LNCAP (cell line): ENCODE measurements around the gene HLA-DMB.
A peak's percentile ranks its signal among the peaks of the same experiment; 100 is the strongest.

Source experiments
- TF ChIP-seq, protein P1 (sequence below): fragments of 450-650 bp; IDR thresholded peaks from 2 replicates; pipeline ENCODE4 v1.5.1; 2017; ENCODE audit warnings: mild to moderate bottlenecking

Gene HLA-DMB

DNA sequence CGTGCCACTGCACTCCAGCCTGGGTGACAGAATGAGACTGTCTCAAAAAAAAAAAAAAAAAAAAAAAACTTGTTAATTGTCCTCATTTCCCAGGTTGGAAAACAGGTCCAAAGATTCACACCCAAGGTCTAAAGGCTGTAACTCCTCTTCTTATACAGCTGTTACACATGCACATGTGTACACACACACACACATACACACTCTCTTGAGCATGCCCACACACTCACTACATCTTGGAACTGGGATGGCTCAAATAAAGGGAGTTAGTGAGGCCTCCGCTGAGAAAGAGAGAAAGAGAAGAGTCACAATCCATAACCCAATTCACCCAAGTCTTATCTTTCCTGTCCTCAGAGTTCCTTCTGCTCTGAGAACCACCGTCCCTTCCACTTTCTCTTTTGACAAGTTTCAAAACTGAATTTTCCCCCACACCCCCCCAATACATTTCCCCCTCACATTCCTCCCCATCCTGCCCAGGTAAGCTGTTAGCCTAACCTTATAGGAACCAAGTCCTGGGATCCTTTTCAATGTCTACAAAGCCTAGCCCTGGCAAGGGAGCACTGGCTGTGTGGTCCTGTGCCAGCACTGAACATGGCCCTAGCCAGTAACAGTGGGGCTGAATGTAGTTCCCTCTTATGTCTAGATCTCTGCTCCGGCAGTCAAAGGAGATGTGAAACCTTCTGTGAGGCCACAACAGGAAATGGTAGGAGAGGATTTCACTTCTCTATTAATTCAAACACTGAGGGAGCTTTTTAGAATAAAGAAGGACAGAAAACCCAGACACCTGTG, 3.2 kb upstream of the HLA-DMB start:
- TF ChIP-seq, protein P1, sequence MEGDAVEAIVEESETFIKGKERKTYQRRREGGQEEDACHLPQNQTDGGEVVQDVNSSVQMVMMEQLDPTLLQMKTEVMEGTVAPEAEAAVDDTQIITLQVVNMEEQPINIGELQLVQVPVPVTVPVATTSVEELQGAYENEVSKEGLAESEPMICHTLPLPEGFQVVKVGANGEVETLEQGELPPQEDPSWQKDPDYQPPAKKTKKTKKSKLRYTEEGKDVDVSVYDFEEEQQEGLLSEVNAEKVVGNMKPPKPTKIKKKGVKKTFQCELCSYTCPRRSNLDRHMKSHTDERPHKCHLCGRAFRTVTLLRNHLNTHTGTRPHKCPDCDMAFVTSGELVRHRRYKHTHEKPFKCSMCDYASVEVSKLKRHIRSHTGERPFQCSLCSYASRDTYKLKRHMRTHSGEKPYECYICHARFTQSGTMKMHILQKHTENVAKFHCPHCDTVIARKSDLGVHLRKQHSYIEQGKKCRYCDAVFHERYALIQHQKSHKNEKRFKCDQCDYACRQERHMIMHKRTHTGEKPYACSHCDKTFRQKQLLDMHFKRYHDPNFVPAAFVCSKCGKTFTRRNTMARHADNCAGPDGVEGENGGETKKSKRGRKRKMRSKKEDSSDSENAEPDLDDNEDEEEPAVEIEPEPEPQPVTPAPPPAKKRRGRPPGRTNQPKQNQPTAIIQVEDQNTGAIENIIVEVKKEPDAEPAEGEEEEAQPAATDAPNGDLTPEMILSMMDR = no peak

DNA sequence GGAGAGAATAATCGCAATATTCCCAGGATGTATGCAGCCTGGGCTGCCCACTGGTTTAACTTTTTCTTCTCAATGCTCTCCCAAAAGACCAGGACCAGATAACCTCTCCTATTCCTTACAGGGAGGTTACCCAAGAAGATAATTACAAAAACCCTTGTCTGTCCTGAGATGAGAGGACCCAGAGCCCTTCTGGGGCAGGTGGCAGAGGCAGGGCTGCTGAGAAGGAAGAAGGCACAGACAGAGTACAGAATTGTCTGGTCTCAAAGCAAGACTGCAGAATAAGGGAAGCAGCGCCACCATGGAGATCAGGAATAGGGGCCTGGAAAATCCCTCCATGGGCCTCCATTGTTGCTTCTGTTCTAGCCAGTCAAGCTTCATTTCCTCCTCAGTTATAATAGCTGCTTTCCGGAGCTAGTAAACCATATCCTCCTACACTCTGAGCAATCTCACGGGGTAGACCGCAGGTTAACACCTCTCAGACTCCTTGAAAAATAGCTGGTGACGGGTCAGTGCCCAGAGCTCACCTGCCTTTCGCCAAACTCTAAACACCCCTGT, 463 bp upstream of the HLA-DMB start:
- TF ChIP-seq, protein P1 = no peak

DNA sequence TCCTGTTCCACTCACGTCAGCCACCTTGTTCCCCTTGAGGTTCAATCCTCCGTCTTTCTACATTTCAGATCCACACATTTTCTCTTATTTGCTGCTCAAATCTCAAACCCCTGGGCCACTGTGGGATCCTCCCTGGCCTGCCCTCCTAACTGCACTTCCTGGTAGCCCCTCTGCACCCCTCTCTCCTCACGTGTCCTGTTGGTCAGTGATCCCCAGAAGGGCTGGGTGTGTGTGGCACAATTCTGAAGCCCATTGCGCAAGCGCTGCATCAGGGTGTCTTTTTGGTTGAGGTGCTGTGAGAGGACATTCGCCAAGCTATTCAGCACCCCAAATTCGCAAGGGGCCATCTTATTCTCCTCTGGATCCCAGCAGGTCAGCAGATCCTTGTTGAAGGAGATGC, 2.3 kb downstream of the HLA-DMB start:
- TF ChIP-seq, protein P1 = no peak

DNA sequence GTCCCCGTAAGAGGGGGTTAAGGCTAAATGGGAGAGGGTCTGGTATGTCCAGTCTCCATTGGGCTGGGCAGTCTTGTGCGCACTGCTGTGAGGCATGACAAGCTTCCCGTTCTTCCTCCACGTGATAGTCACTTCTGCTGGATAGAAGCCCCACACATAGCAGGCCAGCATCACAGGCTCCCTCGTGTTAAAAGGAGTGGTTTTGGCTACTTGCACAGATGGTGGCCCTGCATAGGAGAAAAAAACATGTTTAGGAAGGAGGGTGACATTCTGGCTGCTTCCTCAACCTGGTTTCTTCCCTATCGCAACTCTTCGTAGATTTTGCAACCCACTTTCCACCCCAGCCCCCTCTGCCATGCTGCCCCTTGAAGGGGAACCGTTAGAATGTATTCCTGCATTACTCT, 3.6 kb downstream of the HLA-DMB start:
- TF ChIP-seq, protein P1 = no peak

DNA sequence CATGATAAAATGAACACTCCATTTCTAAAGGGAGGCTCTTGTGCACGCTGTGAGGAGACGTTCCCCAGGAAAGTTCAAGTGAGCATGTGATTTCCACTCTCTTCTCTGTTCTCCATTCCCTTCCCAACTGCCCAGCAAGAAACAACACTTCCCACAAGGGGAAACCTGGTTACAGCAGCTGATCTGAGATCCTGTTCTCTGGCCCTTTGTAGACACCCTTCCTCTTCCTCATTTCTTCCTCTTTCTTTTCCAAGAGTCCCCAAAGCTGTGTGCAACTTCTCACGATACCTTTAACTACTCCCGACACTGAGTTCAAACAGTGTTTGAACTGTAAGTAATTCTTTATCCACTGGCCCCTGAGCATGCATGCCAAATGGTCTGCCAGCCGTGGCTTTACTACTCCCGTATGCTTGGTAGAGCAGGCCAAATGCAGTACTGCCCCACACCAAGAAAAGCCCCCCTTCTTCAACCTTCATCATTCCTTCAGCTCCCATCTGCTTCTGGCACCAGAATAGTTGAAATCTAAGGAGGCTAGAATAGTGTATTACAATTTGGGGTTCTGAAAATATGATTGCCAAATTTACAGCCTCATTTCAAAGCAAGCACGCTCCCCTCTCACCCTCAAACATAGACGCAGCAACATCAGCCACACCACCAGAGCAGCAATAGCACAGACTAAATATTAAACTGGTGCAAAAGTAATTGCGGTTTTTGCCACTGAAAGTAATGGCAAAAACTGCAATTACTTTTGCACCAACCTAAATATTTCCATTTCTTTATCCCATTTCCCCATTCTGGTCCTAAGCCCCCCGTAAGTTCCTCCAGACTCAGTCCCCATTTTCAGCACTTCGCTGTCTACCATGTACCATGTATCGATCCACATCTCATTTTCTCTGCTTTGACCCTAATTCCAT, 4.3 kb downstream of the HLA-DMB start:
- TF ChIP-seq, protein P1 = no peak

DNA sequence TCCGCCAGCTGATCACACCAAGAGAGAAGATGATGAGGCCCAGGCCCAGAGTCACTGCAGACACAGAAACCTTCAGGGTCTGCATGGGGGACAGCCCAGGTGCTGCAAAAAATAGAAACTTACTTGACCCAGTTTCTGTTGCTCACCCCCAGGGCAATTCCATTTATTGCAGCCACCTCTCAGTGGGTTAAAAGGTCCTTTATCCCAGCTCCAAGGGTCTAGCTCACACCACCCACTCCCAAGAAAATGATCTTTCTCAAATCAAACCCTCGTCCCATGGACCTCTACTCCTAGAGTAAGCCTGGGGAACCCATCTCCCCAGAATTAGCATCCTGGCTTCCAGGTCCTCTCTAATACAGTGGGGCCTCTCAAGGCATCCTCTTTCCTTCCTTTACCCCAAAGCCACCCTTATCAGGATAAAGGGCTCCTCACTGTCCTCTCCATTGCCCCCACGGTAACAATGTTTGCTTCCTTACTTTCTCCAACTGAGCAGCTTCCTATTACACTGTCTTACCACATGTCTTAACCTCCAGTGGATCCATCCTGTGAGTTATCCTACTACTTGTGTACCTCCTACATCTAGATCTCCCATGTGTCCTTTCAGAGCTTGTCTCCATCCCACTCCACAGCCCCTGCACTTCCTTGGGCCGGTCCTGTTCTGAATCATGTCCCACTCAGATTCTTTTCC, 5.1 kb downstream of the HLA-DMB start:
- TF ChIP-seq, protein P1 = no peak

DNA sequence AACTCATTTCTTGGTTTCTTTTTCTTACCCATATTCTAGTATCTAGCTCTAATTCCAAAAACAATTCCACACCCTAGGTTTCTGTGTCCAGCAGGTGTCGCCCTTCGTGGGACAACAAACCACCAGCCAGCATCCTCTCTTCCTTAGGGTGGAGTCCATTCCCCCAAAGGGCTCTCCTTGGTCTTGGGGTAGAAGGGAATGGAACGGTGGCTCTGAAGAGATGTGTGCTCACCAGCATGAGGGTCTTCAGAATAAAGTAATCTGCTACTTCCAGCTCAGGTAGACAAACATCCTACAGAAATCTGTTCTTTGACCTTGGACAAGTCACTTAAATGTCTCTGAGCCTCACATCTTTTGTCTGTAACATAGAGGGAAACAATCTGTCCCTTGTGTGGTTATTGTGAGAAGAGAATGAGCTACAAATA, 7.2 kb downstream of the HLA-DMB start:
- TF ChIP-seq, protein P1 = peak; percentile 78
